GM18517 (cell line): Measurements from ENCODE around the gene ANXA10.
"Not testable (repeated sequence)": the region's sequence is repeated elsewhere in the genome, so short reads cannot be mapped to it uniquely, and the experiment has no call there.

Source experiments
- ATAC-seq: cut with Tn5 transposase; IDR thresholded peaks from one replicate; pipeline ENCODE4 v1.9.1; 2021; ENCODE audit warnings: mild to moderate bottlenecking, moderate library complexity; ENCODE audit not compliant: unreplicated experiment

Gene ANXA10

GRCh38 chr4:168153596-168154440, 61.5 kb downstream of the ANXA10 start:
- ATAC-seq, result peak; percentile 90

DNA sequence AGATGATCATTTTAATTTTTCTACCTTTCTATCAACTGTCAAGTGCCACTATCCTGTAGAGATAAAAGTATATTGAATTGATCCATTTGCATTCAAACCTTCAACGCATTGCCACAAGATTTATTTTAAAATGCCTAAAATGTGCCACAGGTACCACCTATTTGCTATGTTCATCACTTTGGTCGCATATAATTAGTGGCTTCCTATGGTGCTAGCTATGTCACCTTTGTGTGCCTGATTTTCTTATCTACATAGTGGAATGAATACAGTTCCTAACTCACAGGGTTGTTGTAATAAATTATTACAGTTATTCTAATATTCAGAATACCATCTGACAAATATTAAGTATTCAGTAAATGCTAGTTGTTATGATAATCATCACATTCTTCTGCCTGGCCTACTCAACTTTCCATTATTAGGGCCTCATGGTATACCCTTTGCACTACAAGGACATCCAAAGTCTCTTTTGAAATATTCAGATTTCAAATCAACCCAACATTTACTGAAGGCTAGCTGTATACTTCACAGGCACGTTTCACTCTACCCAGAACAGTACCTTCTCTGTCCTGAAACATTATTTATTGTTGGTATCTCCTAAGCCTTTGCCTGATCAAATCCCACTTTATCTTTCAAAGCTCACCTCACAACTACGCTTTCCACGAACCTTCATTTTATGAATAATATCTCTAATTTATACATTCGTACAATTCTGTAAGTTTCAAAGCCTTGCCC, 62.4 kb downstream of the ANXA10 start:
- no peak for ATAC-seq

DNA sequence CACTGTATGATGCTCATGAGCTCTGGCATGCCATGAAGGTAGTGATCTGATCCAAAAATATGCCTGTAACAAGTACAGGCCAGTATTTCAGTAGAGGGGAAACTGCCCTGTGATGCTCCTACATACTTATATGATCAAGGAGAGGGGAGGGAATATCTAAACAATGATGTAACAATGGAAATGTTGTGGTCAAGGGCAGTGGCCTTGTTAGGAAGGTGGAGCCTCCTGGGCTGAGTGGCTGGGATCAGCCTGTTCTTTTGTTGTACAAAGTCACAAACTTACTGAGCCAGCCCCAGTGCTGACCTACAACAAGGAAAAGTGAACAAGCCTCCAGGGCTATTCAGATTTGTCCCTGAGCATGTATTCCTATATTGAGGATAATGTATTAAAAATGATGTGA, 70.3 kb downstream of the ANXA10 start:
- no peak for ATAC-seq

DNA sequence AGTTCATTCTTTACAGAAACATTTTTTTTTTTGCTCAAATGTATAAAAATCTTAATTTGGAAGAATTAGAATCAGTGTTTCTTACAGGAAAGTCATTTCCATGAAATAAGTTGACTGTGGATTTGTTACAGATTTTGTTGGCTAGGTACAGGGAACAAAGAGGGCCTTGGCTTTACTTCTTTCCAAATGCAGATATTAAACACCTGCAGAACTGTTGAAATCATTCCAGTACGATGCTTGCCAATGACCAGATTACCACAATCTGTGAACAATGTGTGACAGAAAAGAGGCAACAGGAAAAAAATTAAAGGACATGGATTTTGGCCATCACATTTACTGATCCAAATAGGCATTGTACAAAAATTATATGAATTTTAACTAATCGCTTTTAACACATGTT, 70.8 kb downstream of the ANXA10 start:
- ATAC-seq, result no peak

GRCh38 chr4:168164045-168164444, 71.7 kb downstream of the ANXA10 start:
- no peak for ATAC-seq

DNA sequence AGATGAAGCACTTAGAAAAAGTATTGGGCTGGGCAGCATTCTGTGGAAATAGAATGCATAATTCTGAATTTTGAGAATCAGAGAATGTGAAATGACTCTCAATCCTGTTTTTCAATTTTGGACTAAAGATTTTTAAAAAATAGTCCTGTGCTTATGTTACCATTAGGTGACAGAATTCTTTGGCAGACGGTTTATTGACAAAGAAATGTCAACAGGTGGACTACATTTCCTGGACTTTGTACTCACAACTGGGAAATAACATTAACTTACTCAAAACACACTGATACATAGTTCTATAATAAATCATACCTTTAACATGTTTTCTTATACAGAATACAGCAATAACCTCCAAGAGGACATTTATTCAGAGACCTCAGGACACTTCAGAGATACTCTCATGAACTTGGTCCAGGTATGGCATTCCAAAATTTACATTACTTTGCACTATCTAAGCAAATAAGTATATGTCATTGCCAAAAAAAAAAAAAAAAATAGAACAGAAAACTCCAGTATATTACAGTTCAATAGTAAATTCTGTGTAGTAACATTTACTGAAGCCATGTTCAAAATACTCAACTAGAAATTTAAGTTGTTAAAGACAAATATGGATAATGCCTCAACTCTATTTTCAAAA, 72.7 kb downstream of the ANXA10 start:
- ATAC-seq, result no peak

DNA sequence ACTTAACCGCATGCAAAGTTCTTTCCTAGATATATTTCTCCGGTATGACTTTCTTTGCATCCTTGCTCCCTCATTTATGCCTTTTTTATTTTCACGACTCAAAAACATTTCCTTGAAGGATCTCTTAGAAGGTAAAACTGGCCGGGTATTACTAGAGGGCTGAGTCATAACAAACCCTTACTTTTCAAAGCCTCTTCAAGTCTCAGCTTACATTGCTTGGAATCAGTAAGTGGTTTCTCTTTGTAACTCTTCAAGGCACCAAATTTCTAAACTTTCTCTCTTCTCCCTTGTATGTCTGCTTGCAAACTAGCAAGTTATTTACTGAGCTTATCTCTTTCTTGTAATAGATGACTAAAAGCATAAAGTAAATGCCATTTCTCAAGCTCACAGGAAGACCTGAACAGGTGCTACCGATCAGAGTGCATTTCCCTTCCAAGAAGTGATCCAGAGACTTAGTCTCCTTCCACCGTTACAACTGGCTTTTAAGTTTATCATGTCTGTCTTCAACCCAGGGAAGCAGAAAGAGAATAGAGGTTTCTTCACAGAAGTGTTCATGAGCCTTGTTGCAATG, 75.5 kb downstream of the ANXA10 start:
- no peak for ATAC-seq

- ATAC-seq, result no peak
Measured at GRCh38 chr4:168174308-168174707, 82.0 kb downstream of the ANXA10 start.

DNA sequence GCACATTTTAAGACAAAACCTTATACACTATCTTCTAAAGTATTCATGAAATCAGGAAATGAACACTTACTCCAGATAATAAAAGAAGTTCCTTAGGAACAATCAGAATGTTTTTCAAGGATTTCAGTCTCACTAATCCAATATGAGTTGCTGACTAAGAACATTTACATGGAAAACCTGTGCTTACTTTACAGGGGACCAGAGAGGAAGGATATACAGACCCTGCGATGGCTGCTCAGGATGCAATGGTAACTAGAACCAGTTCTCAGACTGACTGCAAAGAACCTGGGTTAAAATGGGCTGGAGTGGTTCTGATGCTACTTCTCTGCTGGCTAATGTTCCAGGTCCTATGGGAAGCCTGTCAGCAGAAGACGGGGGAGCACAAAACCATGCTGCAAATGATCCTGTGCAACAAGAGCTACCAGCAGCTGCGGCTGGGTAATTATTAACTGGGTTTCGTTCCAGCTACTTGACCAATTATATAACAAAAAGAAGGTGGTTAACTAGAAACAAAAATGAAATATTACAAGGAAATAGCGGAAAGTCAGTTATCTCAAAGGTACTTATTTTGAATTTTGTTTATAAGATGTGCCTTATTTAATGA, 85.3 kb downstream of the ANXA10 start:
- ATAC-seq, result no peak

DNA sequence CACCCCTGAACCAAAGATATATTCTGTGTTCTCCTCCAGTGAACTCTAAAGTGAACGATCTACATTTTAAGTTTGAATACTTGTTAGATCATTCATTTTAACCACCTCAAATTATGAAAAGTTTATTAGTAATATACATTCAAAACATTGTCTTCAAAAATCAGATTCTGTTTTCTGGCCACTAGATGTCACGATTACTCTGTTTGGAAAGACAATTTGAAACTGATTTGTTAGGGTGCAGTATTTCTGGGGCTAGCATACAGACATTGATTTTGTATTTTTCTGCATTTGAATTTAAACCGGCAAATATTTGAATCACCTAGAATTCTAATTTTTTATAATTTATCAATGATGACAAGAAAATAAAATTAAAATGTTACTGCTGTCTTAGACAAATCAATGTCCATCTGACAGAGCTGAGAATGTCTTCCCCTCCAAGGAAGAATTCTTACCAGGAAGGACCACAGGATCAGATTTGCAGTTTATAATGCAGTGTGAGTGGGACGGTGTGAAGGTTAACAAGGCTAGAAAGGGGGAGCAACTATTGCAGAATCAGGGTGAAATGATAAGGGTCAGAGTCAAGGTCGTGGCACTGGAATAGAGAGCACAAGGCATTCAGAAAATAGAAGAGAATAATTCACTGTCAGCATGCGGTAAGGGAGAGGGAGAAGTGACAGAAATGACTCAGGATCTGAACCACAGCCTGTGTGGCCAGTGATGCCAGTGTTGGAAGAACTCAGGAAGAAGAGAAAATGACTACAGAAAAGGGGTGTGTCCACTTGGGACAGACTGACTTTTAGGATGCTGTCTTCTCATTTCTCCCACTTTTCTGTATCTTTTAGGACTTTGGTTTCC, 91.6 kb downstream of the ANXA10 start:
- no peak for ATAC-seq

DNA sequence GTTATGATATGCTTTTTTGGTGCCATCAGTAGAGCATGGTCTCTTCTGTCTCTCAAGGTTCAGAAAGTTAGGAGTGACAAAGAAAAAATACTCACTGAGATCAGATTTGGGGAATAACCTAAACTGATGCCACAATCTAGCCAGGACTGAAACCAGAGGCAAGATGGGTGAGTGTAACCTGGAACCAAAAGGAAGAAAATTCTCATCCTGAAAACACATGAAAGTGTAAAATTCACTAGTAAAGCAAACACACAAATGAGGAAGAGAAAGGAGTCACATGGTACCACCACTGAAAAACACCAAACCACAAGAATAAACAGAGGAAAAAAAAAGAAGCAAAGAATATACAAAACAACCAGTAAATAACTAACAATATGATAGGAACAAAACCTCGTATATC, 96.4 kb downstream of the ANXA10 start:
- peak; percentile 77 for ATAC-seq

GRCh38 chr4:168197926-168198325, 105.6 kb downstream of the ANXA10 start:
- ATAC-seq, result no peak

DNA sequence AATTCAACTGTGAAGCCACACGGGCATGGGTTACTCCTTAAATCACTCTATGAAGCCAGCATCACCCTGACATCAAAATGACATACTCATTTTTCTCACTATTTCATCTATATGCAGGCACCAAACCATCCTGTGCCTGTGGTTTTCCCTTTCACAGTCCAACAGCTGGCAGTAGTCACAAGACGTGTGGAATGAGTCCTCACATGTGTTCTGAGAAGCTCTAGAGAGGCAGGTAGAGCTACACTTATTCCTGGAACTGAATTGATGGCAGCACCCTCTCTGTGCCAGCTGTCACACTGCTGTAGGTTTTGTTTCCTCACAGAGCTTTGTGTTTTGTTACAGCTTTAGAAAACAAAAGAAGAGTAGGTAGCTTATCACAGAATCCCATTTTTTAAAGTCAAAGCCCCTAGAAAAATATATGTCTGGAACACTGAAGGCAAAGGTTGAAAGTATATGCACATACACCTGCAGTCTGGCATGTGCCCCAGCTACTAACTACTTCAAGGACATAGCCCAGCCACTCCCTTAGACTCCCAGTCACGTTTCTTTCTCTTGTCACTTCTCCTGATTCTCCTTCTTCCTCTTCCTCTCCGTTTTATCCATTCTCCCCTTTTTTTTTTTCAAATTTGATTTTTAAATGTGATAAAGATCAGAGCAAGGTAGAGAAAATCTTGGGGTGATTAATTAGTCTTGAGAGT, 107.1 kb downstream of the ANXA10 start:
- ATAC-seq, result no peak

- no peak for ATAC-seq
Measured at GRCh38 chr4:168200685-168201084, 108.3 kb downstream of the ANXA10 start.

GRCh38 chr4:168203233-168203911, 111.0 kb downstream of the ANXA10 start:
- ATAC-seq, result no peak

DNA sequence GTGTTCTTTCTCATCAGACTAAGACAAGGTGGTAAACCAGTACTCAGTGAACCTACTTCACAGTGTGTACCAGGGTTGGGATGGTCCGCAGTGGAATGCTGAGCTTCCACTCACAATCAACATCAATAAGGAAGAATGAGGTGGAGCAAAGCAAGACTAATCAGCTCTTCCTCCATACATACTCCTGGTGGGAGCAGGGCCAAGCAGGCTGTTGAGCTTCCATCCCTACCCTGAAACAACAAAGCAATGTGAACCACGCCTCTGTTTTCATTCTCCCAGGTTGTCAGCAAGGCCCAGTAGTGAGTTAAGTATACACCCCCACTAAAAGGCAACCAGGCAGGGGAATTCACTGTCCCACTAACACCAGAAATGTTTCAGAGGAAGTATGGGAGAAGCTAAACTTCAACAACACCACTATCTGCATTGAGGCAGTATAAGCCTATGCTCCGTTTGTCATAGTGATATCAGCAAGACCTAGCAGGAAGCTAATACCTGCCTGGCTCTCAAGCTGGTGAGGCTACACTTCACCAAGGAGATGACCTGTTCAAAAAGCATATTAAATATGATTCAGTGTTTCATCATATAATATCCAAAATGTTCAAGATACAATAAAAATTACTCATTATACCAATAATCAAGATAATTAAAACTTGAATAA, 116.7 kb downstream of the ANXA10 start:
- ATAC-seq, result no peak

DNA sequence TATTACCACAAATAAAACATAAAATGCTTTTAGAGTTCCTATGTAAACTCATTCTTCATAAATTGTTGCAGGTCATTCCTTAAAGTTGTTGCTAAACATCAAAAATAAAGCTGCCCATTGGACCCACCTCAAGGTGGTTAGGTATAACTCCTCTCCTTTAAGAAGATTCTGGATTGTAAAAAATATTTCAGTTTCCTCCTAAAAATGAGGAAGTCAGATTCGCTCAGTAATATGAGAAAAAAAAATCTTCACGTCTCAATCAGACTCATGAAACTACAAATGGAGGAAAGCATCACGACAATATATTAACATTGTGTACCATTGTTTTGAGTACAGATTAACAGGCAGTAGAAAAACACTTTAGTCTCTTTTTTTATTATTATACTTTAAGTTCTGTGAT, 120.3 kb downstream of the ANXA10 start:
- ATAC-seq, result no peak

GRCh38 chr4:168213511-168213910, 121.2 kb downstream of the ANXA10 start:
- not testable (repeated sequence) for ATAC-seq
